Measurements from ENCODE around the gene FRAT1.

FRAT1 gene

GRCh38 chr10:97314671-97315070 lies 4.4 kb upstream of the FRAT1 start:
- H3K27me3 ChIP-seq: no peaks in the 10 kb centered on the region
- no peak for TF ChIP-seq CTCF (IDR thresholded peaks at IDR 0.05; ENCODE audit: low read depth, low read length)
- H3K9me3 ChIP-seq: no peaks in the 10 kb centered on the region
- DNase-seq: no peak
- no peak overlapping the region for H3K4me3 ChIP-seq (ENCODE audit: low read depth, low read length)
- H3K36me3 ChIP-seq: no peaks in the 10 kb centered on the region
- no peaks in the 10 kb centered on the region for H3K4me1 ChIP-seq

DNA sequence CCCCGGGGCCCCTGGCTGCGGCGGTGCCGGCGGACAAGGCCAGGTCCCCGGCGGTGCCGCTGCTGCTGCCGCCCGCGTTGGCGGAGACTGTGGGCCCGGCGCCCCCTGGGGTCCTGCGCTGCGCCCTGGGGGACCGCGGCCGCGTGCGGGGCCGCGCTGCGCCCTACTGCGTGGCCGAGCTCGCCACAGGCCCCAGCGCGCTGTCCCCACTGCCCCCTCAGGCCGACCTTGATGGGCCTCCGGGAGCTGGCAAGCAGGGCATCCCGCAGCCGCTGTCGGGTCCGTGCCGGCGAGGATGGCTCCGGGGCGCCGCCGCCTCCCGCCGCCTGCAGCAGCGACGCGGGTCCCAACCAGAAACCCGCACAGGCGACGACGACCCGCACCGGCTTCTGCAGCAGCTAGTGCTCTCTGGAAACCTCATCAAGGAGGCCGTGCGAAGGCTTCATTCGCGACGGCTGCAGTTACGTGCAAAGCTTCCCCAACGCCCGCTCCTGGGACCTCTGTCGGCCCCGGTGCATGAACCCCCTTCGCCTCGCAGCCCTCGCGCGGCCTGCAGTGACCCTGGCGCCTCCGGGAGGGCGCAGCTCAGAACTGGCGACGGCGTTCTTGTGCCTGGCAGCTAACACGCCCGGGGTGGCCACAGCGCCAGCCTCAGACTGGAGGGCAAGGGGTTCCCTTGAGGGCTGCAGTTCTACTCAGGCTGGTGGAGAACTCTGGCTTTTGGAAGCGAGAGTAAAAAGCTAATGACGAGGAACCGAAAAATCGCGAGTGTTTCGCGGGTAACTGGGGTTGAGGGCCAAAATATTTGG lies 804 bp downstream of the FRAT1 start:
- peak overlapping the region; percentile 68 for H3K4me3 ChIP-seq (ENCODE audit: low read depth, low read length)
- no peaks in the 10 kb centered on the region for H3K27me3 ChIP-seq
- H3K9me3 ChIP-seq: no peaks in the 10 kb centered on the region
- no peaks in the 10 kb centered on the region for H3K4me1 ChIP-seq
- DNase-seq: peak; percentile 59
- no peak for TF ChIP-seq CTCF (IDR thresholded peaks at IDR 0.05; ENCODE audit: low read depth, low read length)
- no peaks in the 10 kb centered on the region for H3K36me3 ChIP-seq

DNA sequence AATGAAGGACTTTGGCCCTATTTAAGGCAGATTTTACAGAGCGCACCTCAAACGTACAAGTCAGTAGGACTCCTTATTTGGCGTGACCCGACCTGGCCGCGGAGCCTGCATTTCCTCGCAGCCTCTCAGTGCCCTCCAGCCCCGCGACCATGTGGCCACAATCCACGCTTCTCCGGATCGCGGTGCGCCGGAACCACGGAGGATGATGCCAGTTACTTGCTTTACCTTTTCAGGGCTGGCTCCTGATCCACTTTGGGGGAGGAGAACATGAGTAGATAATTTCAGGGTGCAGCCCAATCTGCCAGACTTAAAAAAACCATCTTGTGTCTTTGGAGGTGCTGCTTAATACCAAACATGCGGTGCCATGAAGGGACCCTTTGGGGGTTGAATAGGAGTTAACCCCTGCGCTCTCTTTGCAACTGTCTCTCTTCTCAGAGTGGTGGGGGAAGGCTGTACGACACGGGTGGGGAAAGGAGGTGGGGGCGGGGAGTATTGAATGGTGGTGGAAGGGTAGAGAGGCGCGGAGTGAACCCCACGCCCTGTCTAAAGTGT lies 1.5 kb downstream of the FRAT1 start:
- TF ChIP-seq CTCF (IDR thresholded peaks at IDR 0.05; ENCODE audit: low read depth, low read length): no peak
- DNase-seq: no peak
- H3K4me1 ChIP-seq: 0 out of 2 replicates have a peak, but pooled peaks cover 2% of the 10 kb centered on the region
- no peaks in the 10 kb centered on the region for H3K9me3 ChIP-seq
- no peaks in the 10 kb centered on the region for H3K36me3 ChIP-seq
- peak overlapping the region; percentile 57 for H3K4me3 ChIP-seq (ENCODE audit: low read depth, low read length)
- H3K27me3 ChIP-seq: no peaks in the 10 kb centered on the region

GRCh38 chr10:97321032-97321803 lies 2.1 kb downstream of the FRAT1 start:
- H3K4me3 ChIP-seq (ENCODE audit: low read depth, low read length): no peak overlapping the region
- no peak for TF ChIP-seq CTCF (IDR thresholded peaks at IDR 0.05; ENCODE audit: low read depth, low read length)
- H3K36me3 ChIP-seq: no peaks in the 10 kb centered on the region
- H3K9me3 ChIP-seq: no peaks in the 10 kb centered on the region
- H3K4me1 ChIP-seq: 0 out of 2 replicates have a peak, but pooled peaks cover 2% of the 10 kb centered on the region
- H3K27me3 ChIP-seq: no peaks in the 10 kb centered on the region
- DNase-seq: no peak

DNA sequence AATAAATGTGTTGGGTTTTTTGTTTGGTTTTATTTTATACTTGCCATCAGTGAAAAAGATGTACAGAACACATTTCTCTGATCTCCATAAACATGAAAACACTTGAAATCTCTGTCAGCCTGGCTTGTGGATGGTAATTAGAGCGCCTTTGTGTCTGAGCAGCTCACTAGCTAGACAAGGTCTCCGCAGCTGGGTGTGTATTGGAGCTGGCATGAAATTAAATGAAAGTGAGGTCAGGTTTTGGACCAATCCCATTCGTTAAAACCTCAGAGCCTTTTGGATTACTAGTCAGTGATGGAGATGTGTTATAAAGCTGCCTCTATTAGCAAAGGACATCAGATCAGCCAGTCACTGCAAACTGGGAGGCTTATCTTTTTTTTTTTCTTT lies 2.7 kb downstream of the FRAT1 start:
- no peaks in the 10 kb centered on the region for H3K27me3 ChIP-seq
- no peaks in the 10 kb centered on the region for H3K9me3 ChIP-seq
- 0 out of 2 replicates have a peak, but pooled peaks cover 2% of the 10 kb centered on the region for H3K4me1 ChIP-seq
- TF ChIP-seq CTCF (IDR thresholded peaks at IDR 0.05; ENCODE audit: low read depth, low read length): no peak
- DNase-seq: no peak
- H3K4me3 ChIP-seq (ENCODE audit: low read depth, low read length): no peak overlapping the region
- no peaks in the 10 kb centered on the region for H3K36me3 ChIP-seq
